ENCODE measurements around the gene USP3.

The USP3 gene

DNA sequence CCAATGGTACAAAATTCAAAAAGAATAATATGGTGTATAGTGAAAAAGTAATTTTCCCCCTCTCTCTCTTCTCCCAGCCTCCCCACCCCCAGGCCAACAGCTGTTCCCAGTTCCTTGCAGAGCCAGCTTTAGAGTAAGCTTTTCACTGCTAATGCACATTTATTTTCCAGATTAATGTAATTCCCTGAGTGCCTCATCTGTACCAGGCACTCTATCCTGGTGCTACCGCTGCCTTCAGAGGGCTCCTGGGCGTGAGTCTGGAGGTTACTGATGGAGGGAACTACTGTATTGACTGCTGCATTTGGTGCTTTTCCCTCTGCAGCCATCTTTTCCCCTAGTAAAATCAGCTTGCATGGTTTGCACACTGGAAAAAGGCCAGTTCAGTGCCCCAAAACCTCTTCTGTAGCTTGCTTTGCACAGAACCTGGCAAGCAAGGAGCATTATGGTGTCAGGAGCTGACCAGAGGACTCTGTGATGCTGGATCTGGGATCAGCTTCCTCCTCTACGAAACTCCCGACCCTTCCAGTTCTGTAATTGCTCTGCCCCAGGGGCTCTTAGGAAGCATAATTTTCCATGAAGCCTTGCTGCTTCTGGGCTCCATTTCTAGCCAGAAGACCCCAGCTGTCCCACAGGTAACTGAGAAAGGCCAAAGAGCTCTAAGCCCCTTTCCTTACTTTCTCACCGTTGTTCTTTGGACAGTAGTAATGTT is 8.5 kb upstream of the USP3 start:
- DNase-seq = no peak

DNA sequence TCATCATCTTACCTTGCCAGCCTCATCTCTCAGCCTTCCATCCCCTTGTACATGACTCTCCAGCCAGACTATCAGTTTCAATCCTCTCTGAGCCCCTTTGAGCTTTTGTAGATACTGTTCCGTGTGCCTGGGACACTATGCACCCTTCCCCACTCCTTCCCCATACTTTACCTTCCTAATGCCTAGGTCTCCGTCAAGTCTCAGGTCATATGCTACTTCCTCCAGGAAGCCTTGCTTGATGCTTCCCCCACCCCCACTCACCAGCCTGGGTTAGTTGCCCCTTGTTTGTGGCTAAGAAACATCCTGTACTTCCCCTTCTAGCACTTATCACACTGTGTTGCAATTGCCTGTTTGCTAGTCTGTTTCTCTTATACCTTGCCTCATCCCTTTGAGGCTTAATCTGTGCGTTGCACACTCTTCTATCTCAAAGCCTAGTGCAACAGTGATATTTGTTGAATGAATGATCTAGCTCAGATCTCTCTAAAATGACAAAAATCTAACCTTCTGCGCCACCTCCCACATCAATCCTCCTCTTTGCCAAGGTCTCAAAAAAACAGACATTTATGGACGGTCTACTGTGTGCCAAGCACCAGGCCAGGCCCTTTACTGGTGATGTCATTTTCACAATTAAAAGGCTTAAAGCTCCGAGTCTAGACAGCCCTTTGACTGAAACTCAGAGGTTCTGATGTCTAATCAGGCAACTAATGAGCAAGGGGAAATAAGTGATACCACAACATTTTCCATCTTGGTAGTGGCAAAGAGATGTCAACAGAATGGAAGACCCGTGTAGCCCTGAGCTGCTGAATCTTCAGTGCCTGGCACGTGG is 6.5 kb upstream of the USP3 start:
- DNase-seq = peak in 3 of 56 donors; percentile 9 to 16 (median 13)

GRCh38 chr15:63499175-63499549 is 5.2 kb upstream of the USP3 start:
- DNase-seq = no peak

- DNase-seq = no peak
These were observed 4.8 kb upstream of the USP3 start for GRCh38 chr15:63499611-63500010.

DNA sequence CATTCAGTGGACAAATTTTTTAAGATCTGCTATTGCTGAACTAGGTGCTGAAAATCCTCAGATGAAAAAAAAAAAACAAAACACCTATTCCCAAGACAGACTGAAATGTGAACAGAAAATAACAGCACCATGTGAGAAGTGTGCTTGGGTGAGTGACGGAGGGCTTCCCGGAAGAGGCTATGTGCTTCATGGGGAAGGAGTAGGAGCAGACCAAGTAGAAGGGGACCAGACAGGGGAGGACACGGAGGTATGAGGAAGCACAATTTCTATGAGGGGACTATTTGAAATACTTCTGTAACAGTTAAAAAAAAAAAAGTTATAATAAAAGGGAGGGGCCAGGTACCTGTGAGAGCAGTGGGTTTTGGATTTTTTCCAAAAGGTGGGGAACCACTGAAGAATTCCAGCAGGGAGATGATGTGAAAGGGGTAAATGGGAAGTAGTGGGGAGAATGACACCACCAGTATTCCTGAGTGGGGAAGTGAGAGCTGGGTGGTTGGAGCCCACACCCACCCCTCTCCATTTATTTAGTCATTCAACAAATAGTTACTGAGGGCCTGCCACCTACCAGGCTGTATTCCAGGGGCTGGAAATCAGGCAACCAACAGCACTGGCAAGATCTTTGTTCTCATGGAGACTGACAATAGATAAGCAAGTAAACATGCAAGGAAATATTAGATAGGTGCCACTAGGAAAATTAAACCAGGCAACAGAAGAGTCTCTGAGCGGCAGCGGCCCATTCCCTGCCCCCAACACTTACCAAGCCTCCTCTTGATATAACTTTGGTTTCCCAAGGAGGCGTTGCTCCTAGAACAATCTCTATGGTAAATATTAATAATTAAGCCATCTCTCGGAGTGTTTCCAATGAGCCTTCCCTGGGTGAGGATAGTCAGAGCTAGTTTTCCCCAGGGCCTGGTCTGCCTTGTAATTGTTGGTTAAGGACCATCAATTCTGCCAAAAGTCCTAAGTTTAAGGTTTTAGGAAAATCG is 3.8 kb upstream of the USP3 start:
- DNase-seq = no peak

- DNase-seq = peak in 31 of 56 donors; percentile 7 to 73 (median 38)
These were observed 2.9 kb upstream of the USP3 start for GRCh38 chr15:63501256-63502089.

GRCh38 chr15:63502137-63502766 is 2.1 kb upstream of the USP3 start:
- no peak for DNase-seq

- peak in 40 of 56 donors; percentile 17 to 64 (median 35) for DNase-seq
These were observed 1.3 kb upstream of the USP3 start for GRCh38 chr15:63502843-63503738.

DNA sequence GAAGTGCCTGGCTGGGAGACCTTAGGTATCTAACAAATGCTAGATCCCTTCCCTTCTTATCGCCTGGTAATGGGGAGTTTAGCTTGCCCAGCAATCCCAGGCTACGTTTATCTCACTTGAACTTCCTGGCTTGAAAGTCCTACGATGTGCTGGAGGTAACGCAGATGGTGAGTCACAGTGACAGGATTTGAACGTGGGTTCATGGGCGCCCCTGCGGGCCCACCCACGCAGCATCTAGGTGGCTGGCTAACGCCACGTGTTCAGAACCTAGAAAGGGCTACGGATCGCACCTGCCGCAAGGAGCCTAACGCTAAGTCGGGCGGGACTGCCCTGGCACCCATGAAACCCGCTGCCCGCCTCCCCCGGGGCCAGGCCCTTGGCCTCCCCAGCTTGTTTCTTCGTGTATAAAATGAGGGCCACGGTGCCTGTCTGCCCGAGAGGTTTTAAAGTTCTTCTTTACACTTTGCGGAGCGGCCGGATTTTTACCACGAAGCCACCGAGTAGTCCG is 600 bp upstream of the USP3 start:
- DNase-seq = peak in 24 of 56 donors; percentile 28 to 84 (median 64)

DNA sequence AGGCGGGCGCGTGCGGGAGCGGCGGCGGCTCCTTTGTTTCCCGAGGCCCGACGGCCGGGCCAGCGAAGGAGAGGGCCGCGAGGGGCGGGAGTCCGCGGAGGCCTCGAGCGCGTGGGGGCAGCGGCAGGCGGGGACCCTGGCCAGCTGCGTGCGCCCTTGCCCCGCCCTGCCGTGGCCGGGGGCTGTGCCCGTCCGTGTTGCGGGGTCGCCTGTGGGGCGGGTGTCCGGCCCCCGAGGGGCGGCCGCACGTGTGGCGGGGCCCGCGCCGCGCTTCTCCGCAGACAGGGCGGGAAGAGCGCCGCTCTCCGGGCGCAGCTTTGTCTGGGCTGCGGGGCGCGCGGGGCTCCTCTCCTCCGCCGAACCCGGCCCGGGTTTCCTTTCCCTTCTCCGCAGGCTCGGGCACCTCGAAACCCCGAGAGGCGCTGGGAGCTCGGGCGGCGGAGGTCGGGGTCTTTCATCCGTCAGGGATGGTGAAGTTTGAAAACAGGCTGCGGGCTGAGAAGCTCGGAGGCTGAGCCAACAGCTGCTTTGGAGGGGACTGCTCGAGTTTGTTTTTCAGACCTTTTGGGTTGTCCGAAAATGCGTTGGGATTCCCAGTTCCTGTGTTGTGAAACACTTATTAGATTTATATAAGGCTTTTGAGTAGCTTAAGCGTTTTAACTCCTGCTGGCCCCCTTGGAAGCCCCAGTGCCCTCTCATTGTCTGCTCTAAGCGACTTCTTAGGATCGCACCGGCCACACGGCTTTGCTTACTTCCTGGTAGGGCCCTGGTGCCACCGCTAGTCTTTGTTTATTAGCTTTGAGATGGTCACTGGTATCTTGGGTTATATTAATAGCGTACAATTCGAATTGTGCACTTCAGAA is 817 bp downstream of the USP3 start:
- DNase-seq = peak in 37 of 56 donors; percentile 19 to 77 (median 46)

DNA sequence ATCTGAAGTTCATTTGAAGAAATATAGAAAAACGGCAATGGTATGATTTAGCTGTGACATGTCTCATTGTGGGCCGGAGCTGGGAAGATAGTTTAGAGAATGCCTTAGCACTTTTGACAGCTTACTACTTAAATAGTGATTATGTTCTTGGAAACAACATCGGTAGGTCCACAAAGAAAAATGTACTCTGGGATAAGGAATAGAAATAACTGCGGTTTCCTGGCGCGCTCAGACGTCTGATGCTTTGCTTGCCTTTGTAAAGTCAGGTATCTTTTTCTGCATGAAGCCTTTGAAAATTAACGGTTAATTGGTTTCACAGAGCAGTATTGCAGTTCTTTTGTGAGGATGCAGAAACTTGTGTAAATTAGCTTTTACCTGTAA is 1.4 kb downstream of the USP3 start:
- DNase-seq = peak in 1 of 56 donors; percentile 35

GRCh38 chr15:63506537-63507035 is 2.2 kb downstream of the USP3 start:
- peak in 1 of 56 donors; percentile 25 for DNase-seq

DNA sequence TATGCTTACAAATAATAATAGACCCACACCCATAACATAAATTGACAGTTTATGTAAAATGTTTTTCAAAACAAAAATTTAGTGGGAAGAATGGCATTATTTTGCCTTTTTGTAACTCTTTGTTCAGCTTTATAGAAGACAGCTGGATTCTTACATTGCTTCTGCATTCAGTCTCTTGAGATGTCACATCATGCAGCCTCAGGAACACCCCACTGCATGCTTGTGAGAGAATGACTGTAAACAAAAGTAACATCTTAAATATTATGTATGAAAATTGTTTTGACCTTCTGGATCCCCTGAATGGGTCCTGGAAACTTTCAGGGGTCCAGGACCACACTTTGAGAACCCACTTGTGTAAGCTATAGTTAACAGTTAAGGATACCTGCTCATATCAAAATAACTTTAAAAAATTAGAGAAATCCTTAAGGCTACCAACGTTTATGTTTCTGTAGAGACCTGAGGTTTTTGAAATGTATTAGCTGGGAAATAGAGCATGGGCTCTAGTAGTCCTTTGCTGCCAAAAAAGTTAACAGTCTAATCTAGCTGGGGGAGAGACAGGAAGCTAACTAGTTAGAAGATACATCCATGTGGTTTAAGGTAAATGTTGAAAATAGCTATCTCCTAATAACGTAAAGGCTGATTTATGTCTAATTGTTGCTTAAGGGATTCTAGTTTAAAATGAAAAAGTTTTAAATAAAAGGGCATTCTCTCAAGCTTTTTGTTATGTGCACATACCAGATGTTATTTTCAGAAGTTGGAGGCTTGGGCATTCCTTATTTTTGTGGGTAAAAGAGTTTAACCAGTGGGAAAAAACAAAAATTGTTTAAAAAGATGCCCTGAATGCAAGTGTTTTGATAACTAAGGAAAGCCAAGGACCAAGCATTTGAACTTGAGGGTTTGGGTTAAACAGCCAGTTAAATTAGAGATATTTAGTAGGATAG is 3.8 kb downstream of the USP3 start:
- DNase-seq = no peak

GRCh38 chr15:63509056-63509954 is 4.9 kb downstream of the USP3 start:
- no peak for DNase-seq
